Measurements from ENCODE around the gene RWDD2A. TPM values are rescaled to one million over a fixed set of nuclear protein-coding genes. Genes with fewer than 3 reads are reported as not detected.

Gene RWDD2A
- total and polyA plus RNA-seq, 2 of the 8 experiments (the other 6 are each of a cell fraction or from before 2014, with no cell fraction given), result 2.1 to 3.6 TPM

DNA sequence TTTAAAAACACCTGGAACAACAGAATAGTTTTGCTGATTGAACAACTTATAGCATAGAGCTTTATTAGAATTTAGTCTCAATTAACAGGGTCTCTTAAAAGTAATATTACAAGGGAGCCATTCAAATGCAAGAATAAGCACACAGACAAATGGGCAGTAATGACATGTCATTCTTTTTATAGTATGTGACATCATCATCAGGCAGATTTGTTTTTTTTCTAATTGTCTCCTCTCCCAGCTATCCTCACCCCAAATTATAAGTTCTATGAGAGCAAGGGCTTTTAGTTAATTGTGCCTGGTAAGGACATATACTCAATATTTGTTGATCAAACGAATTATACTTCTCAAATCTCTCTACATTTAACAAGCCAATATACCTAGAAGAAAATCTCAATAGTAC, 11.0 kb upstream of the RWDD2A start (continued):
- TF ChIP-seq, protein P1, sequence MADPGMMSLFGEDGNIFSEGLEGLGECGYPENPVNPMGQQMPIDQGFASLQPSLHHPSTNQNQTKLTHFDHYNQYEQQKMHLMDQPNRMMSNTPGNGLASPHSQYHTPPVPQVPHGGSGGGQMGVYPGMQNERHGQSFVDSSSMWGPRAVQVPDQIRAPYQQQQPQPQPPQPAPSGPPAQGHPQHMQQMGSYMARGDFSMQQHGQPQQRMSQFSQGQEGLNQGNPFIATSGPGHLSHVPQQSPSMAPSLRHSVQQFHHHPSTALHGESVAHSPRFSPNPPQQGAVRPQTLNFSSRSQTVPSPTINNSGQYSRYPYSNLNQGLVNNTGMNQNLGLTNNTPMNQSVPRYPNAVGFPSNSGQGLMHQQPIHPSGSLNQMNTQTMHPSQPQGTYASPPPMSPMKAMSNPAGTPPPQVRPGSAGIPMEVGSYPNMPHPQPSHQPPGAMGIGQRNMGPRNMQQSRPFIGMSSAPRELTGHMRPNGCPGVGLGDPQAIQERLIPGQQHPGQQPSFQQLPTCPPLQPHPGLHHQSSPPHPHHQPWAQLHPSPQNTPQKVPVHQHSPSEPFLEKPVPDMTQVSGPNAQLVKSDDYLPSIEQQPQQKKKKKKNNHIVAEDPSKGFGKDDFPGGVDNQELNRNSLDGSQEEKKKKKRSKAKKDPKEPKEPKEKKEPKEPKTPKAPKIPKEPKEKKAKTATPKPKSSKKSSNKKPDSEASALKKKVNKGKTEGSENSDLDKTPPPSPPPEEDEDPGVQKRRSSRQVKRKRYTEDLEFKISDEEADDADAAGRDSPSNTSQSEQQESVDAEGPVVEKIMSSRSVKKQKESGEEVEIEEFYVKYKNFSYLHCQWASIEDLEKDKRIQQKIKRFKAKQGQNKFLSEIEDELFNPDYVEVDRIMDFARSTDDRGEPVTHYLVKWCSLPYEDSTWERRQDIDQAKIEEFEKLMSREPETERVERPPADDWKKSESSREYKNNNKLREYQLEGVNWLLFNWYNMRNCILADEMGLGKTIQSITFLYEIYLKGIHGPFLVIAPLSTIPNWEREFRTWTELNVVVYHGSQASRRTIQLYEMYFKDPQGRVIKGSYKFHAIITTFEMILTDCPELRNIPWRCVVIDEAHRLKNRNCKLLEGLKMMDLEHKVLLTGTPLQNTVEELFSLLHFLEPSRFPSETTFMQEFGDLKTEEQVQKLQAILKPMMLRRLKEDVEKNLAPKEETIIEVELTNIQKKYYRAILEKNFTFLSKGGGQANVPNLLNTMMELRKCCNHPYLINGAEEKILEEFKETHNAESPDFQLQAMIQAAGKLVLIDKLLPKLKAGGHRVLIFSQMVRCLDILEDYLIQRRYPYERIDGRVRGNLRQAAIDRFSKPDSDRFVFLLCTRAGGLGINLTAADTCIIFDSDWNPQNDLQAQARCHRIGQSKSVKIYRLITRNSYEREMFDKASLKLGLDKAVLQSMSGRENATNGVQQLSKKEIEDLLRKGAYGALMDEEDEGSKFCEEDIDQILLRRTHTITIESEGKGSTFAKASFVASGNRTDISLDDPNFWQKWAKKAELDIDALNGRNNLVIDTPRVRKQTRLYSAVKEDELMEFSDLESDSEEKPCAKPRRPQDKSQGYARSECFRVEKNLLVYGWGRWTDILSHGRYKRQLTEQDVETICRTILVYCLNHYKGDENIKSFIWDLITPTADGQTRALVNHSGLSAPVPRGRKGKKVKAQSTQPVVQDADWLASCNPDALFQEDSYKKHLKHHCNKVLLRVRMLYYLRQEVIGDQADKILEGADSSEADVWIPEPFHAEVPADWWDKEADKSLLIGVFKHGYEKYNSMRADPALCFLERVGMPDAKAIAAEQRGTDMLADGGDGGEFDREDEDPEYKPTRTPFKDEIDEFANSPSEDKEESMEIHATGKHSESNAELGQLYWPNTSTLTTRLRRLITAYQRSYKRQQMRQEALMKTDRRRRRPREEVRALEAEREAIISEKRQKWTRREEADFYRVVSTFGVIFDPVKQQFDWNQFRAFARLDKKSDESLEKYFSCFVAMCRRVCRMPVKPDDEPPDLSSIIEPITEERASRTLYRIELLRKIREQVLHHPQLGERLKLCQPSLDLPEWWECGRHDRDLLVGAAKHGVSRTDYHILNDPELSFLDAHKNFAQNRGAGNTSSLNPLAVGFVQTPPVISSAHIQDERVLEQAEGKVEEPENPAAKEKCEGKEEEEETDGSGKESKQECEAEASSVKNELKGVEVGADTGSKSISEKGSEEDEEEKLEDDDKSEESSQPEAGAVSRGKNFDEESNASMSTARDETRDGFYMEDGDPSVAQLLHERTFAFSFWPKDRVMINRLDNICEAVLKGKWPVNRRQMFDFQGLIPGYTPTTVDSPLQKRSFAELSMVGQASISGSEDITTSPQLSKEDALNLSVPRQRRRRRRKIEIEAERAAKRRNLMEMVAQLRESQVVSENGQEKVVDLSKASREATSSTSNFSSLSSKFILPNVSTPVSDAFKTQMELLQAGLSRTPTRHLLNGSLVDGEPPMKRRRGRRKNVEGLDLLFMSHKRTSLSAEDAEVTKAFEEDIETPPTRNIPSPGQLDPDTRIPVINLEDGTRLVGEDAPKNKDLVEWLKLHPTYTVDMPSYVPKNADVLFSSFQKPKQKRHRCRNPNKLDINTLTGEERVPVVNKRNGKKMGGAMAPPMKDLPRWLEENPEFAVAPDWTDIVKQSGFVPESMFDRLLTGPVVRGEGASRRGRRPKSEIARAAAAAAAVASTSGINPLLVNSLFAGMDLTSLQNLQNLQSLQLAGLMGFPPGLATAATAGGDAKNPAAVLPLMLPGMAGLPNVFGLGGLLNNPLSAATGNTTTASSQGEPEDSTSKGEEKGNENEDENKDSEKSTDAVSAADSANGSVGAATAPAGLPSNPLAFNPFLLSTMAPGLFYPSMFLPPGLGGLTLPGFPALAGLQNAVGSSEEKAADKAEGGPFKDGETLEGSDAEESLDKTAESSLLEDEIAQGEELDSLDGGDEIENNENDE (IDR thresholded peaks at IDR 0.05; ENCODE audit: insufficient replicate concordance, low read length), result no peak
- TF ChIP-seq TAF7 (optimal IDR thresholded peaks at IDR 0.05; ENCODE audit: borderline replicate concordance, low read depth, low read length) (no peak), YY1 (IDR thresholded peaks at IDR 0.05; ENCODE audit: low read depth, low read length) (no peak), MAX (IDR thresholded peaks at IDR 0.05) (no peak)

All from H1 (cell line).